HG02759 (cell line): ENCODE results near the gene PLCB4.
"Not testable (repeated sequence)": the region's sequence is repeated elsewhere in the genome, so short reads cannot be mapped to it uniquely, and the experiment has no call there.

Experiments used
- ATAC-seq: cut with Tn5 transposase; IDR thresholded peaks from one replicate; pipeline ENCODE4 v1.9.1; 2021; ENCODE audit warnings: mild to moderate bottlenecking, moderate library complexity; ENCODE audit not compliant: unreplicated experiment

The PLCB4 gene

GRCh38 chr20:9068841-9069663 lies at the start of gene PLCB4:
PLCB4 (plus strand) TSS chr20:9069087; CDS start chr20:9307815, 238,728 bp downstream.
- ATAC-seq = no peak

- no peak for ATAC-seq
Observed at GRCh38 chr20:9019833-9020232, 49.1 kb upstream of the PLCB4 start.

GRCh38 chr20:9021216-9021615 lies 47.7 kb upstream of the PLCB4 start:
- no peak for ATAC-seq

- no peak for ATAC-seq
Observed at GRCh38 chr20:9021699-9022098, 47.2 kb upstream of the PLCB4 start.

GRCh38 chr20:9022376-9022775 lies 46.5 kb upstream of the PLCB4 start:
- no peak for ATAC-seq

GRCh38 chr20:9024606-9025005 lies 44.3 kb upstream of the PLCB4 start:
- no peak for ATAC-seq

GRCh38 chr20:9025011-9025410 lies 43.9 kb upstream of the PLCB4 start:
- ATAC-seq = no peak

- ATAC-seq = no peak
Observed at GRCh38 chr20:9025643-9026042, 43.2 kb upstream of the PLCB4 start.

GRCh38 chr20:9027626-9028025 lies 41.3 kb upstream of the PLCB4 start:
- ATAC-seq = no peak

GRCh38 chr20:9028419-9028818 lies 40.5 kb upstream of the PLCB4 start:
- no peak for ATAC-seq

GRCh38 chr20:9031991-9032390 lies 36.9 kb upstream of the PLCB4 start:
- ATAC-seq = no peak

- no peak for ATAC-seq
Observed at GRCh38 chr20:9032758-9033157, 36.1 kb upstream of the PLCB4 start.

- no peak for ATAC-seq
Observed at GRCh38 chr20:9035126-9035525, 33.8 kb upstream of the PLCB4 start.

- no peak for ATAC-seq
Observed at GRCh38 chr20:9036593-9036992, 32.3 kb upstream of the PLCB4 start.

- no peak for ATAC-seq
Observed at GRCh38 chr20:9038791-9039535, 29.9 kb upstream of the PLCB4 start.

GRCh38 chr20:9040863-9041524 lies 27.9 kb upstream of the PLCB4 start:
- no peak for ATAC-seq

- ATAC-seq = no peak
Observed at GRCh38 chr20:9043364-9043763, 25.5 kb upstream of the PLCB4 start.

GRCh38 chr20:9047928-9048327 lies 21.0 kb upstream of the PLCB4 start:
- not testable (repeated sequence) for ATAC-seq

- ATAC-seq = no peak
Observed at GRCh38 chr20:9051508-9051907, 17.4 kb upstream of the PLCB4 start.

GRCh38 chr20:9052136-9052535 lies 16.8 kb upstream of the PLCB4 start:
- no peak for ATAC-seq

- no peak for ATAC-seq
Observed at GRCh38 chr20:9053108-9053507, 15.8 kb upstream of the PLCB4 start.

- ATAC-seq = no peak
Observed at GRCh38 chr20:9054176-9054575, 14.7 kb upstream of the PLCB4 start.
